ENCODE results near the gene SYCE1.

The SYCE1 gene

DNA sequence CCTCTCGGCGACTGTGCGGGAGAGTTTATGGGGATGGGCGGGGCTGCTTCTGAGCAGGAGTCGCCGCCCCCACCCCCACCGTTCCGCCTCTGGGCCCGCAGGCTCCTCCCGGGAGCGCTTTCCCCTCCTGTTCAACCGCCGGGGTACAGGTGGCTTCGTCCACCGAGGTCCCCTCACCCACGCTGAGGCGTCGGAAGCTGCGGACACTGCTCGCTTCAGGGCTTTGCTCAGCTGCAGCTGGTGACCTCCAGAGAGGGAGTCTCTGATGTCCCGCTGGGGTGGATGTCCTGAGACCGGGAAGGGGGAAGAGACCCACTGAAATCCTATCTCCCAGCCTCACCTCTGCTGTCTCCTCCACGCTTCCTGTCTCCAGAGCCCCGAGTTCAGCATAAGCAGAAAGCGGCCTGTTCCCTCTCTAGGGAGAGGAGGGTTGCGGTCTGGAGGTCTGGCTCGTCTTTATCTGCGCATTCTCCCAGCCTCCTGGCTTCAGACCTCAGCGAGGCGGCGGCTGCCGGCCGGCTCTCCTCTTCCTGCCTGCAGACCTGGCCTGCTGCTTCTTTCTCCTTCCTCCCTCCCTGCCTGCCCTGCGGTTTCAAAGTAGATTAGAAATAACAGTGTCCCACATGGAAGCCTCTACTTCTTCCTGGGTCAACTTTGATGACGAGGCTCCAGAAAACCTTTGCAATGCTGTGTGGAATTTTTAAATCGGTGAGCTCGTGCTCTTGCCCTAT, 36.4 kb downstream of the SYCE1 start:
- no peak overlapping the region for H3K27ac ChIP-seq
- TF ChIP-seq ZFX (IDR thresholded peaks at IDR 0.05; ENCODE audit: borderline replicate concordance), result no peak
- TF ChIP-seq, protein P1, sequence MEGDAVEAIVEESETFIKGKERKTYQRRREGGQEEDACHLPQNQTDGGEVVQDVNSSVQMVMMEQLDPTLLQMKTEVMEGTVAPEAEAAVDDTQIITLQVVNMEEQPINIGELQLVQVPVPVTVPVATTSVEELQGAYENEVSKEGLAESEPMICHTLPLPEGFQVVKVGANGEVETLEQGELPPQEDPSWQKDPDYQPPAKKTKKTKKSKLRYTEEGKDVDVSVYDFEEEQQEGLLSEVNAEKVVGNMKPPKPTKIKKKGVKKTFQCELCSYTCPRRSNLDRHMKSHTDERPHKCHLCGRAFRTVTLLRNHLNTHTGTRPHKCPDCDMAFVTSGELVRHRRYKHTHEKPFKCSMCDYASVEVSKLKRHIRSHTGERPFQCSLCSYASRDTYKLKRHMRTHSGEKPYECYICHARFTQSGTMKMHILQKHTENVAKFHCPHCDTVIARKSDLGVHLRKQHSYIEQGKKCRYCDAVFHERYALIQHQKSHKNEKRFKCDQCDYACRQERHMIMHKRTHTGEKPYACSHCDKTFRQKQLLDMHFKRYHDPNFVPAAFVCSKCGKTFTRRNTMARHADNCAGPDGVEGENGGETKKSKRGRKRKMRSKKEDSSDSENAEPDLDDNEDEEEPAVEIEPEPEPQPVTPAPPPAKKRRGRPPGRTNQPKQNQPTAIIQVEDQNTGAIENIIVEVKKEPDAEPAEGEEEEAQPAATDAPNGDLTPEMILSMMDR (IDR thresholded peaks at IDR 0.05), result no peak

DNA sequence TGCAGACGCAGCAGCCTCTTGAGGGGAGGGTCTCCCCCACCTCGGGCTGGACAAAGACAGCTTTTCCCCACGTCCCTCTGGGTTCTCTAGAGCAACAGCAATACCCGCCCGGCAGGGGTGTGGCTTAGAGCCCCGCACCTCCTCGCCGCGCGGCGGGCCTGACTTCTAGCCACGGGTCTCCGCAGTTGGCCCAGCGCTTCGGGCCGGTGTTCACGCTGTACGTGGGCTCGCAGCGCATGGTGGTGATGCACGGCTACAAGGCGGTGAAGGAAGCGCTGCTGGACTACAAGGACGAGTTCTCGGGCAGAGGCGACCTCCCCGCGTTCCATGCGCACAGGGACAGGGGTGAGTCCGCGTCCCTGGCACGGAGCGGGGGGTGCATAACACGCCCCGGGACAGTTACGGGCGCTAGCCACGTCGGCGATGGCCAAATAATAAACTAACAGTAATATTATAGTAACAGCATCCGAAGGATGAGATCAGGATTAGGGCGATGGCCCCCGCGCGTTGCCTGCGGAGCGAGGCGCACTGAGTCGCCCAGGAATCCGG, 37.0 kb downstream of the SYCE1 start:
- TF ChIP-seq, protein P1 (IDR thresholded peaks at IDR 0.05), result no peak
- no peak for TF ChIP-seq ZFX (IDR thresholded peaks at IDR 0.05; ENCODE audit: borderline replicate concordance)

DNA sequence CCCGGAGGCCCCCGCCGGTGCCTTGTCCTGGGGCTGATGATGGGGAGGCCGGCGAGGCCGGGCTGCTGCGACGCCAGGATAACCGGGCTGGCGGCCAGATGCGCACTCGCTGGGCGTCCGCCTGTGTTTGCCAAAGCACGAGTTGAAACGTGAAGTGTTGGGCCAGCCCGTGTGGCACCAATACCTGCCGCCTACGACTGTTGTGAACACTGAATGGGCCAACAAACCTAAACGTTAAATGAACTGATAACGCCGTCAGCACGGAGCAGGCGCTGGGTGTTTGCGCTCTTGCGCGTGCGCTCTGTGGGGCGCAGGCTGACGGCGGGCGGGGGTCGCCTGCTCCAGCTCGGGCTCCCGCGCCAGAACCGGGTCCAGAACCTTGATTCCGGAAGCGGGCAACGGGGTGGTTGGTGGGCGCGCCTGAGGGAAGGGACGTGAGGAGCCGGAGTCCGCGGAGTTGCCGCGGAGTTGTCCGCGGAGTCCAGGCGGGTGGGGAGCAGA, 37.6 kb downstream of the SYCE1 start:
- TF ChIP-seq ZFX (IDR thresholded peaks at IDR 0.05; ENCODE audit: borderline replicate concordance), result no peak
- TF ChIP-seq, protein P1 (IDR thresholded peaks at IDR 0.05), result no peak
- no peak overlapping the region for H3K27ac ChIP-seq

More for the DNA sequence above, 37.0 kb downstream of the SYCE1 start:
- H3K27ac ChIP-seq, result no peak overlapping the region

DNA sequence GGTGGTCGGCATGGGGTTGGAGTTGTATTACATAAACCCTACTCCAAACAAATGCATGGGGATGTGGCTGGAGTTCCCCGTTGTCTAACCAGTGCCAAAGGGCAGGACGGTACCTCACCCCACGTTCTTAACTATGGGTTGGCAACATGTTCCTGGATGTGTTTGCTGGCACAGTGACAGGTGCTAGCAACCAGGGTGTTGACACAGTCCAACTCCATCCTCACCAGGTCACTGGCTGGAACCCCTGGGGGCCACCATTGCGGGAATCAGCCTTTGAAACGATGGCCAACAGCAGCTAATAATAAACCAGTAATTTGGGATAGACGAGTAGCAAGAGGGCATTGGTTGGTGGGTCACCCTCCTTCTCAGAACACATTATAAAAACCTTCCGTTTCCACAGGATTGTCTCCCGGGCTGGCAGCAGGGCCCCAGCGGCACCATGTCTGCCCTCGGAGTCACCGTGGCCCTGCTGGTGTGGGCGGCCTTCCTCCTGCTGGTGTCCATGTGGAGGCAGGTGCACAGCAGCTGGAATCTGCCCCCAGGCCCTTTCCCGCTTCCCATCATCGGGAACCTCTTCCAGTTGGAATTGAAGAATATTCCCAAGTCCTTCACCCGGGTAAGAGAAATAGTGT, 38.3 kb downstream of the SYCE1 start, which contains the start of gene CYP2E1:
Gene CYP2E1, plus strand, starts transcription at position 407 of the 632 bp plus-strand sequence. Its CDS starts 33 bp downstream, at position 440.
- H3K27ac ChIP-seq, result no peak within 1 kb of the TSS
- no peak for TF ChIP-seq ZFX (IDR thresholded peaks at IDR 0.05; ENCODE audit: borderline replicate concordance)
- TF ChIP-seq, protein P1 (IDR thresholded peaks at IDR 0.05), result no peak

DNA sequence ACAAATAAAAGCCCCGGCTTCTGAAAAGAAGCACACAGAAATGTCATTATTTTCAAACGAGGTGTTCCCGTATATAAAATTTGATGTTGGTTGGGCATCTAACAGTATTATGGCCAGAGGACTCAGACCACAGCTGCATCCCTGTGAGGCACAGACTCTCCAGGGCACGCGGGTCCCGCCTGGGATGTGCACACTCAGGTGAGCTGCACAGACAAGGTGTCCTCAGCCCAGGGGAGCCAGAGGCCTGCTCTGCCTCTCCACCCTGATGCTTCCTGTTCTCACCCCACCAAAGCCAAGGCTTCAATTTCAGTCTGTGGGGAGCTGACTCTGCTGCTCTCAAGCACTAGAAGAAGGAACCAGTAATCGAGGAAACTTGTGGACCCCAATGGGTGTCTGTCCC, 39.9 kb downstream of the SYCE1 start:
- no peak overlapping the region for H3K27ac ChIP-seq
- TF ChIP-seq, protein P1 (IDR thresholded peaks at IDR 0.05), result no peak
- TF ChIP-seq ZFX (IDR thresholded peaks at IDR 0.05; ENCODE audit: borderline replicate concordance), result no peak

DNA sequence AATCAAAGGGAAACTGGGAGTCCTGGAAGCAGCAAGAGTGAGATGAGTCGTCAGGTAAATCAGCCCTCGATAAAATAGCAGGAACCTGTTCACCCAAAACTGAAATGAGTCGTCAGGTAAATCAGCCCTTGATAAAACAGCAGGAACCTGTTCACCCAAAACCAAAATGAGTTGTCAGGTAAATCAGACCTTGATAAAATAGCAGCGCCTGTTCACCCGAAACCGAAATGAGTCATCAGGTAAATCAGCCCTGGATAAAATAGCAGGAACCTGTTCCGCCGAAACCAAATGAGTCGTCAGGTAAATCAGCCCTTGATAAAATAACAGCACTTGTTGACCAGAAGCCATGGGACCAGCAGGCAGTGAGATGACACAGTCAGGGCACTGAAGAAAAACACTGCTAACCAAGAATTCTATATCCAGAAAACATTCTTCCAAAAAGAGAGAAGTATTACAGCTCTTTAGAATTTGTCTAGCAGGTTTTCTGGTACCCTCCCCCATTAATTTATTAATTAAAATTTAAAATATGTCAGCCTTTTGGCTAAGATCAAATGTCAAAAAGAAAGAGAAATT, 41.7 kb downstream of the SYCE1 start:
- TF ChIP-seq, protein P1 (IDR thresholded peaks at IDR 0.05), result no peak
- no peak for TF ChIP-seq ZFX (IDR thresholded peaks at IDR 0.05; ENCODE audit: borderline replicate concordance)
- no peak overlapping the region for H3K27ac ChIP-seq
